GM23338 (cell line): ENCODE measurements around the gene RGL2. TPM values are rescaled to one million over a fixed set of nuclear protein-coding genes. Genes with fewer than 3 reads are reported as not detected.

Experiments used
- ATAC-seq: fragments of 200-7000 bp; cut with Tn5 transposase; 3 replicates; pipeline ENCODE4 v1.9.1; 2020
- DNase-seq: peaks from one replicate; pipeline ENCODE4 v3.0.0-alpha.2; 2015; ENCODE audit warnings: low spot score
- H2AFZ ChIP-seq: fragments of 200-600 bp; sonication (generic); 2 replicates; pipeline ENCODE4 v1.8.0; 2016; ENCODE audit warnings: antibody characterized with exemption, mild to moderate bottlenecking, moderate library complexity
- H3F3A ChIP-seq: fragments of 200-600 bp; sonication (generic); replicated peaks from 2 replicates; pipeline ENCODE4 v1.8.0; 2017; ENCODE audit warnings: antibody characterized with exemption, mixed run types, low read depth
- H3K27ac ChIP-seq: fragments of 200-600 bp; sonication (generic); 2 replicates; pipeline ENCODE4 v1.6.1; 2016; ENCODE audit warnings: low read depth
- H3K27me3 ChIP-seq: fragments of 200-600 bp; sonication (generic); 2 replicates; pipeline ENCODE4 v1.8.0; 2016; ENCODE audit warnings: mild to moderate bottlenecking, mixed run types, moderate library complexity; ENCODE audit not compliant: insufficient read depth
- H3K36me3 ChIP-seq: fragments of 200-600 bp; sonication (generic); 2 replicates; pipeline ENCODE4 v1.8.0; 2016; ENCODE audit warnings: mild to moderate bottlenecking; ENCODE audit not compliant: insufficient read depth
- H3K4me1 ChIP-seq: fragments of 200-600 bp; sonication (generic); 2 replicates; pipeline ENCODE4 v1.8.0; 2016; ENCODE audit warnings: mild to moderate bottlenecking, moderate library complexity; ENCODE audit not compliant: insufficient read depth
- H3K4me2 ChIP-seq: fragments of 200-600 bp; sonication (generic); 2 replicates; pipeline ENCODE4 v1.7.1; 2017; ENCODE audit warnings: mixed run types
- H3K4me3 ChIP-seq: fragments of 200-600 bp; sonication (generic); 2 replicates; pipeline ENCODE4 v1.6.1; 2016; ENCODE audit warnings: mixed run types
- H3K79me2 ChIP-seq: fragments of 200-600 bp; sonication (generic); replicated peaks from 2 replicates; pipeline ENCODE4 v1.8.0; 2017; ENCODE audit warnings: mild to moderate bottlenecking; ENCODE audit not compliant: insufficient read depth
- H3K9me2 ChIP-seq: fragments of 200-600 bp; sonication (generic); 2 replicates; pipeline ENCODE4 v1.8.0; 2017; ENCODE audit not compliant: insufficient read depth
- H4K20me1 ChIP-seq: fragments of 200-600 bp; sonication (generic); replicated peaks from 2 replicates; pipeline ENCODE4 v1.8.0; 2017; ENCODE audit warnings: mild to moderate bottlenecking; ENCODE audit not compliant: insufficient read depth
- H3K27ac Mint-ChIP-seq: 2 replicates; pipeline ENCODE4 v1.8.0; 2020; ENCODE audit warnings: inconsistent platforms, mild to moderate bottlenecking, moderate library complexity, mixed read lengths
- H3K27me3 Mint-ChIP-seq: 3 replicates; pipeline ENCODE4 v1.8.0; 2022; ENCODE audit warnings: low read depth, mild to moderate bottlenecking, moderate library complexity, mixed read lengths, inconsistent platforms; ENCODE audit not compliant: insufficient read depth, poor library complexity
- H3K36me3 Mint-ChIP-seq: 3 replicates; pipeline ENCODE4 v1.8.0; 2021; ENCODE audit warnings: low read depth, mild to moderate bottlenecking, inconsistent platforms, moderate library complexity, mixed read lengths
- H3K4me1 Mint-ChIP-seq: 3 replicates; pipeline ENCODE4 v1.8.0; 2020; ENCODE audit warnings: mild to moderate bottlenecking, inconsistent platforms, mixed read lengths
- H3K4me3 Mint-ChIP-seq: 3 replicates; pipeline ENCODE4 v1.8.0; 2021; ENCODE audit warnings: moderate library complexity, mild to moderate bottlenecking, inconsistent platforms, mixed read lengths
- H3K9me3 Mint-ChIP-seq: 3 replicates; pipeline ENCODE4 v1.8.0; 2020; ENCODE audit warnings: moderate library complexity, mild to moderate bottlenecking, inconsistent platforms, mixed read lengths
- CREB1 ChIP-seq: fragments of 250-450 bp; sonication (Bioruptor Pico); IDR thresholded peaks from 2 replicates; pipeline ENCODE4 v1.5.0; 2020; ENCODE audit warnings: low read depth, mild to moderate bottlenecking, moderate library complexity
- CTCF ChIP-seq, 2 experiments: fragments of 200-600 bp in 1 of 2; sonication (generic) in 1 of 2; conservative IDR thresholded peaks; 2 replicates each; pipeline versions ENCODE4 v1.5.1 to v1.6.1; 2016 to 2017; ENCODE audit warnings: antibody characterized with exemption in 2 of 2, low read depth in 2 of 2, mild to moderate bottlenecking in 2 of 2, moderate library complexity in 1 of 2
- EZH2 ChIP-seq: fragments of 200-600 bp; sonication (generic); IDR thresholded peaks from one replicate; pipeline ENCODE4 v1.8.0; 2017; ENCODE audit warnings: antibody characterized with exemption, mild to moderate bottlenecking, low read depth; ENCODE audit not compliant: unreplicated experiment
- EZH2phosphoT487 ChIP-seq: fragments of 200-600 bp; sonication (generic); IDR thresholded peaks from one replicate; pipeline ENCODE4 v1.8.1; 2018; ENCODE audit warnings: antibody characterized with exemption; ENCODE audit not compliant: unreplicated experiment
- NANOG ChIP-seq: IDR thresholded peaks from 2 replicates; pipeline ENCODE4 v1.6.1; 2016; ENCODE audit warnings: antibody characterized with exemption, borderline replicate concordance
- POLR2AphosphoS5 ChIP-seq: IDR thresholded peaks from 2 replicates; pipeline ENCODE4 v1.6.1; 2016; ENCODE audit warnings: antibody characterized with exemption, low read depth
- REST ChIP-seq: IDR thresholded peaks from one replicate; pipeline ENCODE4 v1.6.1; 2018; ENCODE audit warnings: antibody characterized with exemption; ENCODE audit not compliant: unreplicated experiment
- ZNF331 ChIP-seq: fragments of 250-450 bp; sonication (Bioruptor Pico); IDR thresholded peaks from 2 replicates; pipeline ENCODE4 v1.5.0; 2020; ENCODE audit warnings: low read depth, mild to moderate bottlenecking, moderate library complexity
- polyA plus RNA-seq: library from polyadenylated mRNA; unstranded; fragments of >200 nt; fragmentation: Nextera tagmentation; extraction: Ambion mirVana; gene quantifications from 2 replicates; pipeline ENCODE4 v1.2.1, GENCODE V29; 2016
- total RNA-seq: library from RNA; depleted of rRNA; stranded (reverse); fragments of >200 nt; shearing (Covaris generic); gene quantifications from 2 replicates; pipeline ENCODE4 v1.2.3, GENCODE V29; 2014

RGL2 gene
- total and polyA plus RNA-seq, 2 experiments from 2014 or later = 28.0 to 52.2 TPM

DNA sequence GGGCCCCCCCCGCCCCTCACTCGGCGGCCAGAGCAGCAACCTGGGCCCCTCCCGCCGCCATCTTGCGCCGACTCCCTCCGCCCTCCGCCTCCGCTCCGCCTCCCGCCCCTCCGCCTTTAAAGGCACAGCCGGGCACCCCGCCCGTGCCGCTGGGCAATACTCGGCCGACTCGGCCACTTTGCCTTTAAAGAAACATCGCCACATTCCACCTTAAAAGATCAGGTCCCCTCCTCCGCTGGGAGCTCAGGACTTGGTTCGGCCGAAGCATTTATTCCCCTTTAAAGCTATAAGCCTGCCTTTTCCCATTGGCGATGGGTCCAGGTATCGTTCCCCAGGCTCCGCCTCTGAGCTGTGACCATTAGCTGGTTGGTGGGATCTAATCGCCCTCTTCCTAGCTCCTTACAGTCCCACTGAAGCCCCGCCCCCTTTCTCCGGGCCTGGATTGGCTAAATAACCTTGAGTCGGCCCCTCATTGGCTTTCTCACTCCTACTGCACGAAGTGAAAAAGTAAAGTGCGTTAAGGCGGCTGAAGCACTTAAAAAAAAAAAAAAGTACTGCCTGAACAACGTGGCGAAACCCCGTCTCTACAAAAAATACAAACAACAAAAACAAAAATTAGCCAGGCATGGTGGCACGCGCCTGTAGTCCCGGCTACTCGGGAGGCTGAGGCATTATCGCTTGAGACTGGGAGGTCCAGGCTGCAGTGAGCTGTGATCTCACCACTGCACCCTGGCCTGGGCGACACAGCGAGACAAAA is 19.1 kb upstream of the RGL2 start, which contains the start of gene ZBTB22:
Gene ZBTB22, minus strand, starts transcription at position 76 of the 757 bp plus-strand sequence. CDS start 828 bp downstream, outside the sequence.
- Histone ChIP-seq H3F3A (peaks cover 20% of the 10 kb centered on the region), H3K4me3 (peak within 1 kb of the TSS; percentile 51), H3K27ac (peak within 1 kb of the TSS; percentile 88), H3K36me3 (peaks cover 14% of the 10 kb centered on the region), H3K4me1 (peaks cover 39% of the 10 kb centered on the region), H3K79me2 (peaks cover 36% of the 10 kb centered on the region), H3K27me3 (no peaks in the 10 kb centered on the region), H2AFZ (no peak within 1 kb of the TSS), H3K9me2 (no peaks in the 10 kb centered on the region), H4K20me1 (peaks cover 11% of the 10 kb centered on the region), H3K4me2 (peak within 1 kb of the TSS; percentile 75)
- Mint-ChIP-seq H3K9me3 (no peaks in the 10 kb centered on the region; the same call in 1 of the 3 replicates), H3K27me3 (peaks cover 23% of the 10 kb centered on the region), H3K4me3 (peak within 1 kb of the TSS; percentile 93), H3K27ac (peak within 1 kb of the TSS; percentile 98), H3K4me1 (peaks cover 65% of the 10 kb centered on the region), H3K36me3 (peaks cover 42% of the 10 kb centered on the region)
- TF ChIP-seq CTCF (conservative IDR thresholded peaks at IDR 0.05; ENCODE audit: low read depth in 2 of 2) (no peak), POLR2AphosphoS5 (peak; percentile 56; the same call in 1 of the 2 replicates)
- peak; percentile 62 for ATAC-seq
- DNase-seq = peak; percentile 100

- peak overlapping the region; percentile 93 for H3K4me3 Mint-ChIP-seq
- Histone ChIP-seq H3K79me2 (peaks cover 33% of the 10 kb centered on the region), H3K4me1 (peaks cover 39% of the 10 kb centered on the region), H3K9me2 (no peaks in the 10 kb centered on the region), H3K4me2 (peak overlapping the region; percentile 75), H3F3A (peaks cover 23% of the 10 kb centered on the region), H2AFZ (no peak overlapping the region), H4K20me1 (peaks cover 11% of the 10 kb centered on the region), H3K27ac (no peak overlapping the region), H3K27me3 (no peaks in the 10 kb centered on the region), H3K36me3 (peaks cover 14% of the 10 kb centered on the region), H3K4me3 (peak overlapping the region; percentile 51)
- H3K4me1 Mint-ChIP-seq = peaks cover 66% of the 10 kb centered on the region
- peaks cover 42% of the 10 kb centered on the region for H3K36me3 Mint-ChIP-seq
- no peak overlapping the region for H3K27ac Mint-ChIP-seq
- peak; percentile 79 for DNase-seq
- ATAC-seq = no peak
- H3K9me3 Mint-ChIP-seq = no peaks in the 10 kb centered on the region; the same call in 1 of the 3 replicates
- peaks cover 27% of the 10 kb centered on the region for H3K27me3 Mint-ChIP-seq
- TF ChIP-seq CREB1 (CRISPR knock-in tag) = no peak
- TF ChIP-seq REST = no peak
- TF ChIP-seq EZH2phosphoT487 = no peak
- TF ChIP-seq NANOG = no peak
- TF ChIP-seq CTCF (conservative IDR thresholded peaks at IDR 0.05; ENCODE audit: low read depth in 2 of 2) = no peak
- no peak for TF ChIP-seq EZH2
- TF ChIP-seq ZNF331 (CRISPR knock-in tag) = no peak
Observed at GRCh38 chr6:33317419-33317668, 18.6 kb upstream of the RGL2 start.
